ENCODE data around the gene NEAT1. TPM values are rescaled to one million over a fixed set of nuclear protein-coding genes. Genes with fewer than 3 reads are reported as not detected.
A peak's percentile ranks its signal among the peaks of the same experiment; 100 is the strongest.

Gene NEAT1
- total RNA-seq, 4 donors from 2014 or later, result 24.1 to 472 (median 32.8) TPM

DNA sequence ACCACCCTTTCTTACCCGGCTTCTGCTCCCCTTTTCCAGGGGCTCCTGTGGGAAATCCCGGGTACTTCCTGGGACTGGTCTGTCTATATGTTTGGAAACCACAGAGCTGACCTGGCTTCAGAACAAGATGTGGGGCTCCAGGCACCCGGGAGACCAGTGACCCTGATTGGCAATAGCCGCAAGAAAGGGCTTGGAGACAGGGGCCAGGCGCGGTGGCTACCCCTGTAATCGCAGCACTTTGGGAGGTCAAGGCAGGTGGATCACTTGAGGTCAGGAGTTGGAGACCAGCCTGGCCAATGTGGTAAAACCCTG lies 3.2 kb upstream of the NEAT1 start:
- Histone ChIP-seq H3K4me3 (peak overlapping the region; percentile 55 to 92 (median 64)), H3K27me3 (no peaks in the 10 kb centered on the region), H3K9me3 (no peaks in the 10 kb centered on the region), H3K36me3 (peaks cover 4 to 16% of the 10 kb centered on the region in 2 donors), H3K4me1 (peaks cover 37 to 60% of the 10 kb centered on the region in 2 donors), H3K27ac (peak overlapping the region; percentile 98 to 100 (median 100))
- TF ChIP-seq POLR2A (IDR thresholded peaks at IDR 0.05), result no peak
- TF ChIP-seq, protein P1, sequence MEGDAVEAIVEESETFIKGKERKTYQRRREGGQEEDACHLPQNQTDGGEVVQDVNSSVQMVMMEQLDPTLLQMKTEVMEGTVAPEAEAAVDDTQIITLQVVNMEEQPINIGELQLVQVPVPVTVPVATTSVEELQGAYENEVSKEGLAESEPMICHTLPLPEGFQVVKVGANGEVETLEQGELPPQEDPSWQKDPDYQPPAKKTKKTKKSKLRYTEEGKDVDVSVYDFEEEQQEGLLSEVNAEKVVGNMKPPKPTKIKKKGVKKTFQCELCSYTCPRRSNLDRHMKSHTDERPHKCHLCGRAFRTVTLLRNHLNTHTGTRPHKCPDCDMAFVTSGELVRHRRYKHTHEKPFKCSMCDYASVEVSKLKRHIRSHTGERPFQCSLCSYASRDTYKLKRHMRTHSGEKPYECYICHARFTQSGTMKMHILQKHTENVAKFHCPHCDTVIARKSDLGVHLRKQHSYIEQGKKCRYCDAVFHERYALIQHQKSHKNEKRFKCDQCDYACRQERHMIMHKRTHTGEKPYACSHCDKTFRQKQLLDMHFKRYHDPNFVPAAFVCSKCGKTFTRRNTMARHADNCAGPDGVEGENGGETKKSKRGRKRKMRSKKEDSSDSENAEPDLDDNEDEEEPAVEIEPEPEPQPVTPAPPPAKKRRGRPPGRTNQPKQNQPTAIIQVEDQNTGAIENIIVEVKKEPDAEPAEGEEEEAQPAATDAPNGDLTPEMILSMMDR (IDR thresholded peaks at IDR 0.05 in 4 of 5, conservative IDR thresholded peaks at IDR 0.05 in 1 of 5), result no peak
- in situ Hi-C loops (cut with MboI; ENCODE audit: low sequenced_read_pairs in 4 of 4) (loop anchor here in 3 of 4 donors (5.0 to 10.0 kb wide), 5 partner anchors 37 to 93 kb away; partner anchors contain the start of gene SLC25A45 (in 1 of the 3)), intact Hi-C loops (cut with DNase I; ENCODE audit: low total_unique reads) (no loop called here)
- ATAC-seq, result no peak
- DNase-seq, result peak in 1 of 2 donors; percentile 69

DNA sequence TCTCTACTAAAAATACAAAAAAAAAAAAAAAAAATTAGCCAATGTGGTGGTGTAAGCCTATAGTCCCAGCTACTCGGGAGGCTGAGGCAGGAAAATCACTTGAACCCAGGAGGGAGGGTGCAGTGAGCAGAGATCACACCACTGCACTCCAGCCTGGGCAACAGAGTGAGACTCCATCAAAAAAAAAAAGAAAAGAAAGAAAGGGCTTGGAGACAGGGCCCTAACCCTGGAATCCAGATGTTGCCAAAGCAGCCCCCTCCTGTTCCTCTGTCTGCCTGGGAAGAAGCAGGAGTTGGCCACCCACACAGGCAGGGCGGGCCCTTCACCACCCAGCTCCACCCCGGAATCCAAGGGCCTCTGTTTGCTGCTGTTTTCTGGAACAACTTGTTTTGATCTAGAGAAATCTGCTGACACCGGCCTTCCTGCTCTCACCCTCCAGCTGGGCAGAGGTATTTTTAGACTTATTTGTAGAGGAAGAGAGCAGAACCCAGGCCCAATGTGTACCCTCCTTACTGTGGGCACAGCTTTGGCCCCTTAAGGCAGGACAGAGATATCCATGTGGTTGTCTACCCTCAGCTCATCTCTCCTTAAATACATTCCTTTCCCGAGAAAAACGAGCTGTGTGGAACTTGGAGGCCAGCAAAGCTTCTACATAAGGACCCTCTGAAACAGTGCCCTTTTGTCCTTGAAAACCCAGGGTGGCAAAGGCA lies 2.7 kb upstream of the NEAT1 start:
- ATAC-seq (peak; percentile 14 to 17), DNase-seq (peak; percentile 98)
- peak overlapping the region; percentile 55 to 92 (median 64) for H3K4me3 ChIP-seq
- H3K36me3 ChIP-seq, result peaks cover 5 to 22% of the 10 kb centered on the region in 2 donors
- no peaks in the 10 kb centered on the region for H3K27me3 ChIP-seq
- in situ Hi-C loops (cut with MboI; ENCODE audit: low sequenced_read_pairs in 4 of 4), result loop anchor here (5.0 to 10.0 kb wide), 7 partner anchors 38 to 92 kb away; partner anchors contain the start of gene SLC25A45 (in 1 of the 4)
- no peaks in the 10 kb centered on the region for H3K9me3 ChIP-seq
- peaks cover 34 to 56% of the 10 kb centered on the region in 2 donors for H3K4me1 ChIP-seq
- peak overlapping the region; percentile 98 to 100 (median 100) for H3K27ac ChIP-seq
- intact Hi-C loops (cut with DNase I; ENCODE audit: low total_unique reads), result loop anchor here (2.0 kb wide), 1 partner anchor 151 kb away; the partner anchor contains the start of gene ZNRD2
- no peak for TF ChIP-seq POLR2A (IDR thresholded peaks at IDR 0.05)
- TF ChIP-seq, protein P1 (IDR thresholded peaks at IDR 0.05 in 4 of 5, conservative IDR thresholded peaks at IDR 0.05 in 1 of 5), result no peak

DNA sequence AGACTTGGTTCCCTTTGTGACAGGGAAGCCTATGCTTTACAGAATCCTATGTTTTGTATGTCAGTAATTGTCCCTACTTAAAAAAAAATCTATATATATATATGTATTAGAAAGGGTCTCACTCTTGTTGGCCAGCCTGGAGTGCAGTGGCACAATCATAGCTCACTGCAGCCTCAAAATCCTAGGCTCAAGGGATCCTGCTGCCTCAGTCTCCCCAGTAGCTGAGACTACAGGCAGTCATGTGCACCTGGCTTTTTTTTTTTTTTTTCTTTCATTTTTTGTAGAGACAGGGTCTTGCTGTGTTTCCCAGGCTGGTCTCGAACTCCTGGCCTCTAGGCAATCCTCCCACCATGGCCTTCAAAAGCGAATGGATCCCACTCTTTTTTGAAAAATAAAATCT lies 2.1 kb upstream of the NEAT1 start:
- H3K9me3 ChIP-seq, result no peaks in the 10 kb centered on the region
- intact Hi-C loops (cut with DNase I; ENCODE audit: low total_unique reads), result loop anchor here (2.0 kb wide), 1 partner anchor 150 kb away; the partner anchor contains the start of gene ZNRD2
- H3K36me3 ChIP-seq, result peaks cover 5 to 27% of the 10 kb centered on the region in 2 donors
- in situ Hi-C loops (cut with MboI; ENCODE audit: low sequenced_read_pairs in 4 of 4), result loop anchor here in 2 of 4 donors (10.0 kb wide), 2 partner anchors 54 to 84 kb away; no protein-coding TSS in a partner anchor
- DNase-seq (peak in 1 of 2 donors; percentile 21), ATAC-seq (no peak)
- peaks cover 28 to 50% of the 10 kb centered on the region in 2 donors for H3K4me1 ChIP-seq
- TF ChIP-seq, protein P1 (IDR thresholded peaks at IDR 0.05 in 4 of 5, conservative IDR thresholded peaks at IDR 0.05 in 1 of 5), result no peak
- no peak for TF ChIP-seq POLR2A (IDR thresholded peaks at IDR 0.05)
- H3K4me3 ChIP-seq, result peak overlapping the region; percentile 43 to 92 (median 56)
- no peaks in the 10 kb centered on the region for H3K27me3 ChIP-seq
- peak overlapping the region; percentile 98 to 100 (median 100) for H3K27ac ChIP-seq

DNA sequence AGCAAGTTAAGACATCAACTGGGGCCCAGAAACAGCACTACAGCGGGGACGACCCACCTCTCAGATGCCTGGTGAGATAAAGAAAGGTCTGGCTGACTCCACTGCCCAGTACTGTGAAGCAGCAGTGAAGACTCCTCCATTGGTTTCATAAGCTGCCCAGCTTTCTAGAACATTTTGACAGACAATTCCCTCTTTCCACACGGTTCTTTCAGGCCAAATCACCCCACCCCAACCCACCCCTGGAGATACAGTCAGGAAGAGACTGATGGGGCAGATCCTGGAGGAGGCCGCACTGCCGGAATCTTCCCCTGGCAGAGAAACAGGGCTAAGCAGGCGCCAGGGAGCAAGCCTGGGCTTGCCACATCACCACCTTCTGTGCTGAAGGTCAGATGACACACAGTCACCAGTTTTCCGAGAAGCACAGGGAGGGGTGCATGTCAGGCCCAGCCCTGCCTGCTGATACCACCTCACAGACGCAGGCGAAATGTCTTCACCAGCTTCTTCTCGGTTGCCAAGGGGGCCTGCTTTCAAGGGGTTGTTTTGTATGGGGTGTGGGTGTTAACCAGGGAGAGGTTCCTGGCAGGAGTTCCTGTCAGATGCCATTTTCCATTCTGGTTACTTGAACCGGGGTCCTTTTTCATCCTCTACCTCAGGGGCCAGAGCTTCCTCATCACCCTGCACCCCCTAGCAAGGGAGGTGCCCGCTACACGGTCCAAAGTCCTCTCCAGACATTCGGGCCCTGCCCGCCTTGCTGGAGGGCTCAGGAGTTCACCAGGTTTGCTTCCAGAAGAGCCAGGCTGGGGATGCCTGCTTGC lies 1.4 kb upstream of the NEAT1 start:
- DNase-seq, result peak; percentile 98 to 99
- H3K4me3 ChIP-seq, result peak overlapping the region; percentile 80 to 95 (median 86)
- H3K27ac ChIP-seq, result peak overlapping the region; percentile 98 to 100 (median 100)
- no peaks in the 10 kb centered on the region for H3K27me3 ChIP-seq
- in situ Hi-C loops (cut with MboI; ENCODE audit: low sequenced_read_pairs in 4 of 4), result loop anchor here in 2 of 4 donors (10.0 kb wide), 2 partner anchors 54 to 84 kb away; no protein-coding TSS in a partner anchor
- no peaks in the 10 kb centered on the region for H3K9me3 ChIP-seq
- TF ChIP-seq, protein P1 (IDR thresholded peaks at IDR 0.05 in 4 of 5, conservative IDR thresholded peaks at IDR 0.05 in 1 of 5), result no peak
- TF ChIP-seq POLR2A (IDR thresholded peaks at IDR 0.05), result no peak
- ATAC-seq, result peak; percentile 27 to 34
- intact Hi-C loops (cut with DNase I; ENCODE audit: low total_unique reads), result loop anchor here (1.0 to 2.0 kb wide), 3 partner anchors 39 to 150 kb away; partner anchors contain the start of genes SLC25A45 and ZNRD2
- H3K36me3 ChIP-seq, result peaks cover 5 to 34% of the 10 kb centered on the region in 2 donors
- H3K4me1 ChIP-seq, result peaks cover 21 to 43% of the 10 kb centered on the region in 2 donors

Measured in gastrocnemius medialis (tissue), 4 donors.